Ovary (tissue), 9 donors: ENCODE results near the gene ARL6IP1. TPM values are rescaled to one million over a fixed set of nuclear protein-coding genes. Genes with fewer than 3 reads are reported as not detected.

Experiments used
- DNase-seq, 5 donors: peaks; one replicate each; pipeline ENCODE4 v3.0.0-alpha.2; 2019 to 2020
- H3K27ac ChIP-seq, 2 donors: fragments of 200-600 bp; one replicate each; pipeline versions ENCODE4 v1.5.1 to v1.8.0; 2019 to 2022
- H3K27me3 ChIP-seq: fragments of 200-600 bp; one replicate; pipeline ENCODE4 v1.8.0; 2022
- H3K36me3 ChIP-seq: fragments of 200-600 bp; sonication (generic); one replicate; pipeline ENCODE4 v1.5.1; 2019
- H3K4me1 ChIP-seq: one replicate; pipeline ENCODE4 v1.8.1; 2013; ENCODE audit warnings: mild to moderate bottlenecking, moderate library complexity; ENCODE audit not compliant: insufficient read depth
- H3K4me3 ChIP-seq: fragments of 200-600 bp; sonication (generic); one replicate; pipeline ENCODE4 v1.5.1; 2017
- H3K9me3 ChIP-seq, 2 donors: fragments of 200-600 bp in 1 of 2; sonication (generic) in 1 of 2; one replicate each; pipeline versions ENCODE4 v1.5.1 to v1.8.1; 2013 to 2019; ENCODE audit warnings: mild to moderate bottlenecking in 1 of 2, moderate library complexity in 1 of 2
- EP300 ChIP-seq: sonication (generic); formaldehyde crosslinking; IDR thresholded peaks from one replicate; pipeline ENCODE4 v1.6.1; 2017; ENCODE audit warnings: antibody characterized with exemption
- POLR2A ChIP-seq: fragments of 450-650 bp; IDR thresholded peaks from one replicate; pipeline ENCODE4 v1.6.1; 2017; ENCODE audit warnings: antibody characterized with exemption, mild to moderate bottlenecking, moderate library complexity
- WGBS, 3 donors: extraction: QIAGEN DNeasy Blood & Tissue Kit in 1 of 3; methylation state at CpG; one replicate each; pipeline versions ENCODE4 v1.1.5 to v1.1.7; 2013 to 2017; 5-methylcytosine and 5-hydroxymethylcytosine counted together
- intact Hi-C, 4 donors: fragments of 100-400 bp; cut with DNase I; formaldehyde crosslinking; loops; one replicate each; pipeline versions ENCODE4 v1.11.0 to v1.15.1; 2022 to 2023
- polyA plus RNA-seq, 2 donors: library from polyadenylated mRNA; stranded (reverse); fragments of 200-250 nt in 1 of 2; fragments of 350-450 nt in 1 of 2; fragmentation: Illumina TruSeq in 1 of 2; extraction: RNeasy Lipid Tissue Mini Kit (QIAGEN cat#74804) in 1 of 2; gene quantifications; one replicate each; pipeline ENCODE4 v1.2.3, GENCODE V29; 2013 to 2014
- total RNA-seq, 7 donors: library from RNA; depleted of rRNA in 2 of 7; stranded (reverse); fragments of >200 nt in 2 of 7; fragmentation: NEBNext Ultra II Directional in 3 of 7; extraction: Animal tissue kit (Norgen Biotek cat#: 25700) in 3 of 7; gene quantifications; one replicate each; pipeline versions ENCODE4 v1.1.0 to v1.2.4, GENCODE V29; 2016 to 2023
- TF ChIP-seq, protein P1 (sequence below), 3 donors: fragments of 450-650 bp in 2 of 3; fragments of 200-600 bp in 1 of 3; IDR thresholded peaks; one replicate each; pipeline versions ENCODE4 v1.5.1 to v1.8.0; 2016 to 2022; ENCODE audit warnings: antibody characterized with exemption in 3 of 3, mild to moderate bottlenecking in 1 of 3
- donor health status: DM: no; HTN: no; CAD: no; lungs with moderate emphysema.
- donor health status: DM: no; HTN: no; CAD: no.
- donor health status: Bipolar disorder and iron deficiency.
- donor health status: DM: yes; HTN: yes; CAD: no.
- donor health status: DM: no; HTN: no; CAD: no.
- donor health status: DM: yes; HTN: yes; CAD: no.

The ARL6IP1 gene
- total and polyA plus RNA-seq, 9 donors, result 82.7 to 200 (median 109) TPM

DNA sequence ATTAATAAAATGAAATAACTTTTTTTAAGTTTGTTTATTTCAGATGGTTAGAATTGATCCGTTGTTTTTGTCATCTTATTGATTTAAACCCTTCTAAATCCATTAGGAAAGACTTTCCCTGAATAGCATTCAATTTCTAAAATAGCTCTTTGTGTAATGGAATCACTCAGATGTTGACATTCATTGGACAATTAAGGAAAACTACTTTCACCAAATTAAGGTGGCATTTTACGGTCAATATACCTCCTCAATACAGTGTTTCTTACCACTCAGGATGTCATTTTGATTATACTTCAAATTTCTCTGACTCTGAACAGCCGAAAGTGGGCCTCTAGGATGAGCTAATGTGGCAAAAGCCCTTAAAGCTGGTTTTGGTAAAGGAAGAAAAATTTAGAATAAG lies 1.8 kb downstream of the ARL6IP1 start:
- 75 to 81% (median 79%) methylated on average over 3 of the region's 3 CpGs for WGBS, 3 donors
- no peak overlapping the region for H3K4me3 ChIP-seq
- H3K36me3 ChIP-seq, result no peaks in the 10 kb centered on the region
- H3K27me3 ChIP-seq, result no peaks in the 10 kb centered on the region
- H3K27ac ChIP-seq, result no peak overlapping the region
- H3K4me1 ChIP-seq, result peaks cover 8% of the 10 kb centered on the region
- H3K9me3 ChIP-seq, result no peaks in the 10 kb centered on the region
- DNase-seq, result no peak
- TF ChIP-seq, protein P1, sequence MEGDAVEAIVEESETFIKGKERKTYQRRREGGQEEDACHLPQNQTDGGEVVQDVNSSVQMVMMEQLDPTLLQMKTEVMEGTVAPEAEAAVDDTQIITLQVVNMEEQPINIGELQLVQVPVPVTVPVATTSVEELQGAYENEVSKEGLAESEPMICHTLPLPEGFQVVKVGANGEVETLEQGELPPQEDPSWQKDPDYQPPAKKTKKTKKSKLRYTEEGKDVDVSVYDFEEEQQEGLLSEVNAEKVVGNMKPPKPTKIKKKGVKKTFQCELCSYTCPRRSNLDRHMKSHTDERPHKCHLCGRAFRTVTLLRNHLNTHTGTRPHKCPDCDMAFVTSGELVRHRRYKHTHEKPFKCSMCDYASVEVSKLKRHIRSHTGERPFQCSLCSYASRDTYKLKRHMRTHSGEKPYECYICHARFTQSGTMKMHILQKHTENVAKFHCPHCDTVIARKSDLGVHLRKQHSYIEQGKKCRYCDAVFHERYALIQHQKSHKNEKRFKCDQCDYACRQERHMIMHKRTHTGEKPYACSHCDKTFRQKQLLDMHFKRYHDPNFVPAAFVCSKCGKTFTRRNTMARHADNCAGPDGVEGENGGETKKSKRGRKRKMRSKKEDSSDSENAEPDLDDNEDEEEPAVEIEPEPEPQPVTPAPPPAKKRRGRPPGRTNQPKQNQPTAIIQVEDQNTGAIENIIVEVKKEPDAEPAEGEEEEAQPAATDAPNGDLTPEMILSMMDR (IDR thresholded peaks at IDR 0.05), result no peak
- no peak for TF ChIP-seq POLR2A
- TF ChIP-seq EP300, result no peak
- intact Hi-C loops, result no loop called here

DNA sequence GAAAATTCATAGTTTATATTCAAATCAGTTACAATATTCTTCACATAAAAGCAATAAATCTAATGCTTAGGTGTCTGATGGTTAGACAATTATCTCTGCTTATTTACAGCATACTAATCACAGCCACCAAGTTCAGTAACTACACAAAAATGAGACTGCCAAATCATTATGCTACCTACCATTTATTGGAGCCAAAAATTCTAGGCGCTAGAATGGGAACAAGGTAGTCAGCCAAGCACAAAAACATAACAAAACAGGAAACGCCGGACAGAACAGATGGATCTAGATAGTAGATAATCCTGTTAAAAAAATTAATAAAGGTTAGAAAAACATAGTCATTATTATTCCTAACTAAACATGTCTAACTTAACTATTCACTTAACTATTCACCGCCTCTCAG lies 3.6 kb downstream of the ARL6IP1 start:
- Histone ChIP-seq H3K36me3 (no peaks in the 10 kb centered on the region), H3K4me3 (no peak overlapping the region), H3K9me3 (no peaks in the 10 kb centered on the region), H3K4me1 (peaks cover 8% of the 10 kb centered on the region), H3K27ac (no peak overlapping the region), H3K27me3 (no peaks in the 10 kb centered on the region)
- DNase-seq, result no peak
- intact Hi-C loops, result no loop called here
- no peak for TF ChIP-seq EP300
- TF ChIP-seq, protein P1 (IDR thresholded peaks at IDR 0.05), result no peak
- TF ChIP-seq POLR2A, result no peak
- 60 to 62% (median 61%) methylated on average over 4 of the region's 4 CpGs for WGBS, 3 donors

DNA sequence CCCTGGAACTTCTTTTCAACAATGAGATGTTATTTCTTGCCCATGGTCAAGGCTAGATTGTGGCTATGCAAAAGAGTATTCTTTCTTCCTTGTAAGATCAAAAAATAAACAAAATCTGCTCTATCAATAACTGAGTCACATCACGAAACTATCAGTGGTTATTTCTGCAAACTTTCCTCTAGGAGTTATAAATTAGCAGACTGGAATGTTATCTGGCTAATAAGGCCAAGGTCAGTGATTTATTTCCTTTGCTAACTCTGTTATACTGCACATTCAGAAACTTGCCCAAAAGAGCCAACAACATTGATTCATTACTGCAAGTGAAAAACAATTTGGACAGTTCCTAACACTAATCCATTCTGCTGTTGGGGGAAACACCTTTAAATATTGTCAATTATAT lies 5.0 kb downstream of the ARL6IP1 start:
- Histone ChIP-seq H3K36me3 (no peaks in the 10 kb centered on the region), H3K27me3 (no peaks in the 10 kb centered on the region), H3K27ac (no peak overlapping the region), H3K4me3 (no peak overlapping the region), H3K9me3 (no peaks in the 10 kb centered on the region), H3K4me1 (peaks cover 3% of the 10 kb centered on the region)
- WGBS, 3 donors, result 11 to 38% (median 19%) methylated on average over 1 of the region's 1 CpG
- no peak for DNase-seq
- intact Hi-C loops, result no loop called here
- TF ChIP-seq EP300, result no peak
- no peak for TF ChIP-seq POLR2A
- TF ChIP-seq, protein P1 (IDR thresholded peaks at IDR 0.05), result no peak

DNA sequence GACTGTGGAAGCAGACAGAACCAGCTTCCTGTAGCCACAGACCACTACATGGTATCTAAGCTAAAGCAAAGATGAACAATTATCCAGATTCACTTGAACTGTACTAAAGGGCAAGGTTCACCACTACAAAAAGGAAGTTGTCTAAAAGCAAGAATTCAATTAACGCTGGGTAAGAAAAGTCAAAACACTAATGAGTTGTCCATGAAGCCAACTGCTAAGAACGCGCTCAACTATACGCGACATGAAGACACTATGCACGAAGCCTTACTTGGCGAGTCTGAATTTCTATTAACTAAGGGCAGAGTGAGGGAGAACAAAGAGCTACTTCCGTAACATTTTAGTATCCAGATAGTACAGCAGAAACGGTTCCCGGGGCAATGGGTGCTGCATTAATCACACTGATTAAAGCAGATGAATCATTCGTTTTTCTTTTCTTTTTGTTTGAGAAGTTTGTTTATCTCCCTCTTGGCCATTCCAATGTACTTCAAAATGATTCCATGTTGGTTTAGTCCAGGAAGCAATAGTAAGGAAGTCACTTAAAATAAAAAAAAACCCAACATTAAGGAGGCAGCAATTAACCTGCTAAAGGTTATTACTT lies 8.4 kb downstream of the ARL6IP1 start:
- no peaks in the 10 kb centered on the region for H3K36me3 ChIP-seq
- DNase-seq, result no peak
- H3K4me3 ChIP-seq, result no peak overlapping the region
- peaks cover 4% of the 10 kb centered on the region for H3K4me1 ChIP-seq
- 83 to 90% (median 84%) methylated on average over 11 of the region's 11 CpGs for WGBS, 3 donors
- intact Hi-C loops, result no loop called here
- no peaks in the 10 kb centered on the region for H3K27me3 ChIP-seq
- H3K27ac ChIP-seq, result no peak overlapping the region
- H3K9me3 ChIP-seq, result no peaks in the 10 kb centered on the region
- TF ChIP-seq EP300 (no peak), POLR2A (no peak)
- TF ChIP-seq, protein P1 (IDR thresholded peaks at IDR 0.05), result no peak
